ENCODE measurements around the gene BPIFB2.

DNA sequence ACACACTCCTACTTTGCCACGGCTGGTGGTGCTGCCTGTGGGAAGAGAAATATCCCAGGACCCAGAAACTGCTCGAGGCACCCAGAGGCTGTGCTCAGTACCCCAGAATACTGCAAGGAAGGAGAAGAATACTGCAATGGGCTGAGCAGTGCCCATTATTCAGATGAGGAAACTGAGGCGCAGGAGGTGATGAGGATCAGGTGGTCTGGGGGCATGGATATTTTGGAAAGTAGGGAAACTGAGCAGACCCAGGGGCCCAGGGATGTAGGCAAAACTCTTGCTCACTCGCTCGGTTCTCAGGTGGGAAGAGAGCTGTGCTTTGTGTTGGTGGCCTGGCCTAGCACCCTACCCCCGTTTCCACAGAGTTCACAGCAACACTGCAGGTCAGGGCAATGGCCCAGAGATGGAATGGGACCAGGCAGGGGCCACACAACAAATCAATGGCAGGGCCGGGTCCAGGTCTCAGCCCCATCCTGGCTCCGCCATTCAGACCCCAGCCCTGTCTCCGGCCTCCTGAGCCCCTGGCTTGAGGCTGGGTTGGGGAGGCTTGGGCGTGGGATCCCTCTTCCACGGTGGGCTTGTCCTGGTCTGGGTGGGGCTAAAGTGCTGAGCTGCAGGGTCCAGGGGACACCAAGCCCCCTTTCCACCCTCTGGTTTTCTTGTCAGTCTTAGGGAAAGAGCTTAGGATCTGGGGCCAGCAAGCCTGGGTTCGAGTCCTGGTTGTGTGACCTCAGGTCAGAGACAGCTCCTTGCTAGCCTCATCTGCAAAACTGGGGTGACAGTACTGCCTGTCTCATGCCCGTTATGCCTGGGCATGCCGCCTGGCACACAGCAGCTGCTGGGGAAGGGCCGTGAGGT is 37.2 kb upstream of the BPIFB2 start:
- TF ChIP-seq EZH2 (IDR thresholded peaks at IDR 0.05; ENCODE audit: borderline replicate concordance, control insufficient read depth, low read depth, low read length) = no peak
- no peak for TF ChIP-seq RAD21 (IDR thresholded peaks at IDR 0.05; ENCODE audit: insufficient read depth, low read depth, low read length)
- TF ChIP-seq ZSCAN29 (IDR thresholded peaks at IDR 0.05) = no peak
- no peak for TF ChIP-seq ZNF207 (IDR thresholded peaks at IDR 0.05; ENCODE audit: borderline replicate concordance)
- no peak for TF ChIP-seq RFX5 (IDR thresholded peaks at IDR 0.05; ENCODE audit: low read depth, low read length)
- no peak for TF ChIP-seq POLR2AphosphoS5 (IDR thresholded peaks at IDR 0.05; ENCODE audit: low read length)
- TF ChIP-seq EP300 (IDR thresholded peaks at IDR 0.05; ENCODE audit: borderline replicate concordance in 1 of 2, control insufficient read depth in 1 of 2, low read depth in 2 of 2, low read length in 2 of 2) = no peak
- TF ChIP-seq, protein P1, sequence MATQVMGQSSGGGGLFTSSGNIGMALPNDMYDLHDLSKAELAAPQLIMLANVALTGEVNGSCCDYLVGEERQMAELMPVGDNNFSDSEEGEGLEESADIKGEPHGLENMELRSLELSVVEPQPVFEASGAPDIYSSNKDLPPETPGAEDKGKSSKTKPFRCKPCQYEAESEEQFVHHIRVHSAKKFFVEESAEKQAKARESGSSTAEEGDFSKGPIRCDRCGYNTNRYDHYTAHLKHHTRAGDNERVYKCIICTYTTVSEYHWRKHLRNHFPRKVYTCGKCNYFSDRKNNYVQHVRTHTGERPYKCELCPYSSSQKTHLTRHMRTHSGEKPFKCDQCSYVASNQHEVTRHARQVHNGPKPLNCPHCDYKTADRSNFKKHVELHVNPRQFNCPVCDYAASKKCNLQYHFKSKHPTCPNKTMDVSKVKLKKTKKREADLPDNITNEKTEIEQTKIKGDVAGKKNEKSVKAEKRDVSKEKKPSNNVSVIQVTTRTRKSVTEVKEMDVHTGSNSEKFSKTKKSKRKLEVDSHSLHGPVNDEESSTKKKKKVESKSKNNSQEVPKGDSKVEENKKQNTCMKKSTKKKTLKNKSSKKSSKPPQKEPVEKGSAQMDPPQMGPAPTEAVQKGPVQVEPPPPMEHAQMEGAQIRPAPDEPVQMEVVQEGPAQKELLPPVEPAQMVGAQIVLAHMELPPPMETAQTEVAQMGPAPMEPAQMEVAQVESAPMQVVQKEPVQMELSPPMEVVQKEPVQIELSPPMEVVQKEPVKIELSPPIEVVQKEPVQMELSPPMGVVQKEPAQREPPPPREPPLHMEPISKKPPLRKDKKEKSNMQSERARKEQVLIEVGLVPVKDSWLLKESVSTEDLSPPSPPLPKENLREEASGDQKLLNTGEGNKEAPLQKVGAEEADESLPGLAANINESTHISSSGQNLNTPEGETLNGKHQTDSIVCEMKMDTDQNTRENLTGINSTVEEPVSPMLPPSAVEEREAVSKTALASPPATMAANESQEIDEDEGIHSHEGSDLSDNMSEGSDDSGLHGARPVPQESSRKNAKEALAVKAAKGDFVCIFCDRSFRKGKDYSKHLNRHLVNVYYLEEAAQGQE (IDR thresholded peaks at IDR 0.05; ENCODE audit: low read depth, low read length) = no peak
- no peak for TF ChIP-seq SRF (IDR thresholded peaks at IDR 0.05; ENCODE audit: low read depth in 2 of 2, low read length in 2 of 2)
- TF ChIP-seq, protein P2, sequence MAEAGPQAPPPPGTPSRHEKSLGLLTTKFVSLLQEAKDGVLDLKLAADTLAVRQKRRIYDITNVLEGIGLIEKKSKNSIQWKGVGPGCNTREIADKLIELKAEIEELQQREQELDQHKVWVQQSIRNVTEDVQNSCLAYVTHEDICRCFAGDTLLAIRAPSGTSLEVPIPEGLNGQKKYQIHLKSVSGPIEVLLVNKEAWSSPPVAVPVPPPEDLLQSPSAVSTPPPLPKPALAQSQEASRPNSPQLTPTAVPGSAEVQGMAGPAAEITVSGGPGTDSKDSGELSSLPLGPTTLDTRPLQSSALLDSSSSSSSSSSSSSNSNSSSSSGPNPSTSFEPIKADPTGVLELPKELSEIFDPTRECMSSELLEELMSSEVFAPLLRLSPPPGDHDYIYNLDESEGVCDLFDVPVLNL (IDR thresholded peaks at IDR 0.05; ENCODE audit: low read depth, low read length) = no peak

All from GM12878 (cell line).